Measurements from ENCODE around the gene FRG2C. TPM values are rescaled to one million over a fixed set of nuclear protein-coding genes. Genes with fewer than 3 reads are reported as not detected.

Gene FRG2C
- total RNA-seq, result not detected in 2 replicates

GRCh38 chr3:75664028-75664427, at the start of gene FRG2C:
Gene FRG2C (plus strand): TSS chr3:75664328. CDS start chr3:75664380, 52 bp downstream.

Other genes with a start within 250 kb of the FRG2C start
- 11.6 and 12.4 TPM in 2 replicates for gene ZNF717, start 121.2 kb downstream of the FRG2C start, total RNA-seq